Fibroblast of skin of left quadriceps (primary cell): Measurements from ENCODE around the gene CNTN2.

ENCODE experiments used
- DNase-seq, 2 experiments: peaks; one replicate each; pipeline ENCODE4 v3.0.0-alpha.2; 2013; ENCODE audit warnings: low read depth in 2 of 2

The CNTN2 gene

DNA sequence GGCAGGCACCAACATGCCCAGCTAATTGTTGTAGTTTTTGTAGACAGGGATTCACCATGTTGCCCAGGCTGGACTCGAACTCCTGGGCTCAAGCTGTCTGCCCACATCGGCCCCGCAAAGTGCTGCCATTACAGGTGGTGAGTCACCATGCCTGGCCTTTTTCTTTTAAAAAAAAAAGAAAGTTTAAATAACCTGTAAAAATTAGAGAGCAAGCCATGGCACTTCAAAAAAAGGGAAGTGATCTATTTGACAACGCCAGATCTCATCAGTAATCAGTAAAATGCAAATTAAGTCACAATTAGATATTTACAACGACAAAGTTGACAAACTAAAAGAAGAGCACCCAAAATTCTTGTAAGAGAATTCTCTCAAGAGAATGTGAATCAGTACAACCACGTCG is 81.7 kb downstream of the CNTN2 start:
- no peak for DNase-seq

DNA sequence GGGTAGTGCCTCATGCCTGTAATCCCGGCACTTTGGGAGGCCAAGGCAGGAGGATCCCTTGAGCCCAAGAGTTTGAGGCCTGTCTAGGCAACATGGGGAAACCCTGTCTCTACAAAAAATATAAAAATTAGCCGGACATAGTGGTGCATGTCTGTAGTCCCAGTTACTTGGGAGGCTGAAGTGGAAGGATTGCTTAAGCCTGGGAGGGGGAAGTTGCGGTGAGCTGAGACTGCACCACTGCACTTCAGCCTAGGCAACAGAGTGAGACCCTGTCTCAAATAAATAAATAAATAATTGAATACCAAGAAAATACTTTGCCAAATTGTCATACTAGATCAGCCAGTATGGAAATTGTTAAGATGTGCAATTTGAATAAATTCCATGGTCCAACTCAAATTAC is 84.6 kb downstream of the CNTN2 start:
- DNase-seq: no peak
